B cell (primary cell): ENCODE data around the gene KRTAP5-1.
"Not testable (repeated sequence)": the region's sequence is repeated elsewhere in the genome, so short reads cannot be mapped to it uniquely, and the experiment has no call there.

Source experiments
- CTCF ChIP-seq: fragments of 200-600 bp; IDR thresholded peaks from one replicate; pipeline ENCODE4 v1.8.0; 2022; ENCODE audit warnings: antibody characterized with exemption, mild to moderate bottlenecking
- EZH2 ChIP-seq: IDR thresholded peaks from 2 replicates; pipeline ENCODE4 v1.6.1; 2012; ENCODE audit warnings: borderline replicate concordance, low read depth, mild to moderate bottlenecking, moderate library complexity, low read length; ENCODE audit not compliant: insufficient read depth, poor library complexity, severe bottlenecking

- not testable (repeated sequence) for TF ChIP-seq CTCF, EZH2
Observed at GRCh38 chr11:1607901-1608300, 22.8 kb upstream of the KRTAP5-1 start.
